Mucosa of descending colon (tissue), 3 donors: ENCODE results near the gene TIMP3. TPM values are rescaled to one million over a fixed set of nuclear protein-coding genes. Genes with fewer than 3 reads are reported as not detected.
"Not testable (repeated sequence)": the region's sequence is repeated elsewhere in the genome, so short reads cannot be mapped to it uniquely, and the experiment has no call there.

Experiments
- ATAC-seq: fragments of 200-7000 bp; cut with Tn5 transposase; one replicate; pipeline ENCODE4 v1.9.1; 2020; ENCODE audit warnings: mild to moderate bottlenecking, moderate library complexity
- DNase-seq, 3 donors: peaks; one replicate each; pipeline ENCODE4 v3.0.0-alpha.2; 2020
- H3K36me3 ChIP-seq: fragments of 200-600 bp; one replicate; pipeline ENCODE4 v1.8.0; 2021; ENCODE audit warnings: low read depth, mild to moderate bottlenecking
- H3K4me1 ChIP-seq: fragments of 200-600 bp; one replicate; pipeline ENCODE4 v1.8.0; 2021; ENCODE audit warnings: low read depth, mild to moderate bottlenecking
- H3K4me3 ChIP-seq: fragments of 200-600 bp; one replicate; pipeline ENCODE4 v1.8.0; 2021; ENCODE audit warnings: mild to moderate bottlenecking
- H3K9me3 ChIP-seq: fragments of 200-600 bp; one replicate; pipeline ENCODE4 v1.8.0; 2021; ENCODE audit warnings: mild to moderate bottlenecking
- intact Hi-C, 2 donors: fragments of 100-400 bp; cut with DNase I in 1 of 2; cut with micrococcal nuclease in 1 of 2; formaldehyde crosslinking; loops; one replicate each; pipeline versions ENCODE4 v1.11.0 to v1.11.1; 2022; cut with DNase I, micrococcal nuclease
- total RNA-seq, 3 donors: library from RNA; stranded (reverse); fragmentation: NEBNext Ultra II Directional in 2 of 3; extraction: Animal tissue kit (Norgen Biotek cat#: 25700) in 2 of 3; gene quantifications; one replicate each; pipeline versions ENCODE4 v1.2.1 to v1.2.4, GENCODE V29; 2021 to 2023
- TF ChIP-seq, protein P1 (sequence below): fragments of 200-600 bp; IDR thresholded peaks from one replicate; pipeline ENCODE4 v1.8.0; 2022; ENCODE audit warnings: antibody characterized with exemption, mild to moderate bottlenecking
- donor health status: DM: no; HTN: no; CAD: no; lungs with moderate emphysema.
- donor health status: DM: no; HTN: no; CAD: no.
- donor health status: DM: no; HTN: yes; CAD: no.

TIMP3 gene
- total RNA-seq, 3 donors from 2014 or later: 14.4 to 193 (median 49.1) TPM

DNA sequence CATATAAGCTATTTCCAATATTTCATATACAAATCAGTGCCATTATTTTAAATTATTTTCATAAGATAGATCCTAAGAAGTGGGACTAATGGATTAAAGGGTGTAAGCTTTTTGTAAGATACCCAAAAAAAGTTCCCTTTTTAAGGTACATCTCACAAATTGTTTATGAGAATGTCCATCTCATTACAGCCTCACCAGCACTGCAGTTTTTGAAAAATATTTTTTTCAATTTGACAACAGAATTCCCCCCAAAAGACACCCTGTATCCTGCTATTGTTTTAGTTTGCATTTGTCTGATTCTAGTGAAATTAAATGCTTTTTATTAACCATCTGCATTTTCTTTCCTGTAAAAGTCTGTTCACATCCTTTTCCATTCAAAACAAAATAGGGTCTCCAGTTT lies 69.0 kb downstream of the TIMP3 start:
- Histone ChIP-seq H3K9me3 (no peaks in the 10 kb centered on the region), H3K4me3 (no peak overlapping the region), H3K4me1 (no peaks in the 10 kb centered on the region), H3K36me3 (no peaks in the 10 kb centered on the region)
- ATAC-seq: no peak
- TF ChIP-seq, protein P1, sequence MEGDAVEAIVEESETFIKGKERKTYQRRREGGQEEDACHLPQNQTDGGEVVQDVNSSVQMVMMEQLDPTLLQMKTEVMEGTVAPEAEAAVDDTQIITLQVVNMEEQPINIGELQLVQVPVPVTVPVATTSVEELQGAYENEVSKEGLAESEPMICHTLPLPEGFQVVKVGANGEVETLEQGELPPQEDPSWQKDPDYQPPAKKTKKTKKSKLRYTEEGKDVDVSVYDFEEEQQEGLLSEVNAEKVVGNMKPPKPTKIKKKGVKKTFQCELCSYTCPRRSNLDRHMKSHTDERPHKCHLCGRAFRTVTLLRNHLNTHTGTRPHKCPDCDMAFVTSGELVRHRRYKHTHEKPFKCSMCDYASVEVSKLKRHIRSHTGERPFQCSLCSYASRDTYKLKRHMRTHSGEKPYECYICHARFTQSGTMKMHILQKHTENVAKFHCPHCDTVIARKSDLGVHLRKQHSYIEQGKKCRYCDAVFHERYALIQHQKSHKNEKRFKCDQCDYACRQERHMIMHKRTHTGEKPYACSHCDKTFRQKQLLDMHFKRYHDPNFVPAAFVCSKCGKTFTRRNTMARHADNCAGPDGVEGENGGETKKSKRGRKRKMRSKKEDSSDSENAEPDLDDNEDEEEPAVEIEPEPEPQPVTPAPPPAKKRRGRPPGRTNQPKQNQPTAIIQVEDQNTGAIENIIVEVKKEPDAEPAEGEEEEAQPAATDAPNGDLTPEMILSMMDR: no peak
- DNase-seq: no peak
- intact Hi-C loops: no loop called here

DNA sequence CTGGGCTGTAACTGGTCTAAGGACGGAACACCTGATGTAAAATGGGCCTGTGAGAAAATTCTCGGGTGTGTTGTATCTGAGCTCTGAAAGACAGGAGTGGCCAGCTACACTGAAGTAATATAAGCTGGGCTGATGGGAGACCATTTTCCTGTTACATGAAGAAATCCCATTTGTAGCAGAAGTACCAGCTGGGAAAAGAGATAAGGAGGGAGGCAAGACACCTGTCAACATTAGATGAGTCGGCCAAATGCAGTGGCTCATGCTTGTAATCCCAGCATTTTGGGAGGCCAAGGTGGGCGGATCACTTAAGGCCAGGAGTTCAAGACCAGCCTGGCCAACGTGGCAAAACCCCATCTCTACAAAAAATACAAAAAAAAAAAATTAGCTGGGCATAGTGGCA lies 72.1 kb downstream of the TIMP3 start:
- H3K9me3 ChIP-seq, H3K4me1 ChIP-seq, intact Hi-C loops, ATAC-seq, H3K4me3 ChIP-seq, H3K36me3 ChIP-seq, DNase-seq: not testable (repeated sequence)

DNA sequence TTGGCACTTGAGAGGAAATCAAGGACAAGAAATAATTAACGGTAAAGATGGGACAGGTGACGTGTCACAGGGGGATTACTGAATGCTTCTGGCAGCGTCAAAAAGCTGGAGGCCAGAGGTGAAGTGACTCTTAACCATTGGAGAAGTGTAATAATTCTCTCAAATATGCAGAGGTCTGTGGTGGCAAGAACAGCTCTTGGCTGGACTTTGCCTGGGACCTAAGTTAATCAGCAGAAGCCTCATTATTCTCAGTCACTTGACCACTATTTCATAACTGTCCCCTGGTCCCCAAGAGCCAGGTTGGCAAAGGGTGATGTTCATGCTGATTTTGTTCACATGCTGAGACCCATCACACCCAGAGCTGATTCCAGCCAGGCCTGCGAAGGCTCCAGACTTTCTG lies 72.9 kb downstream of the TIMP3 start:
- no peaks in the 10 kb centered on the region for H3K4me1 ChIP-seq
- no peak for ATAC-seq
- TF ChIP-seq, protein P1: no peak
- intact Hi-C loops: no loop called here
- no peaks in the 10 kb centered on the region for H3K9me3 ChIP-seq
- H3K36me3 ChIP-seq: no peaks in the 10 kb centered on the region
- DNase-seq: no peak
- no peak overlapping the region for H3K4me3 ChIP-seq

DNA sequence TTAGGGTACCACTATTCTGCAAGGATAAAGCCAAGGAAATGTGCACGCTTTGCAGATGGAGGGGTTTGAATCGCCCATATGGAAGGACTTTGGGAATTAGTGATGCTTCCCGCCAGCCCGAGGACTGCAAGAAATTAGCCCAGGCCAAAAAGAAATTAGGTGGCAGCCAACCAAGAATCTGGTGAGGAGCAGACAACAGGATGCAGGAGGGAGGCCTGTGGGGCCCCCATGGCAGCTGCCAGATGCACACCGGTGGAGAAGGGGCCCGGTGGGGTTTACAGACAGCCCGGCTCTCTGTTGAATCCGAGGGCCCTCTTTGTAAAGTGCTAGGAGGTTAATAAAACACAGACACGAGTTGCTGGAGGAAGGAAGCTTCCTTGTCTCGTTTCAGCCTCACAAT lies 73.5 kb downstream of the TIMP3 start:
- ATAC-seq (no peak), DNase-seq (no peak)
- Histone ChIP-seq H3K4me1 (no peaks in the 10 kb centered on the region), H3K9me3 (no peaks in the 10 kb centered on the region), H3K4me3 (no peak overlapping the region), H3K36me3 (no peaks in the 10 kb centered on the region)
- intact Hi-C loops: no loop called here
- TF ChIP-seq, protein P1: no peak

DNA sequence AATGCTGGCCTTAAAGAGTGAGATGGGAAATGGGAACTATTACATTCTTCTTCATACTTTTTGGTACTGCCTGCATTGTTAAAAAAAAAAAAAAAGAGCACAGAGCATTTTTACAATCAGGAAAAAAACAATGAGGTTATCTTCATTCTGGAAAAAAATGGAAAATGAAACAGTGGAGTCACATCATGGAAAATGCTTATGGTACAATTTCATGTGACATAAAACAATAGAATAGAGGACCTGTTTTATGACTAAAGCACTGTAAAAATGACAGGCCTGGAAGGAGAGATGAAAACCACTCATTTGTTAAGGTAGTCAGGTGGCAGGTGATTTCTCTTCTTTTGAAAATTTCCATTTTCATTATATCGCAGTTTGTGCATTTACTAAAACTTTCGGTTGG lies 75.0 kb downstream of the TIMP3 start:
- Histone ChIP-seq H3K4me3 (no peak overlapping the region), H3K4me1 (no peaks in the 10 kb centered on the region), H3K9me3 (no peaks in the 10 kb centered on the region), H3K36me3 (no peaks in the 10 kb centered on the region)
- no peak for ATAC-seq
- intact Hi-C loops: no loop called here
- no peak for DNase-seq
- TF ChIP-seq, protein P1: no peak

DNA sequence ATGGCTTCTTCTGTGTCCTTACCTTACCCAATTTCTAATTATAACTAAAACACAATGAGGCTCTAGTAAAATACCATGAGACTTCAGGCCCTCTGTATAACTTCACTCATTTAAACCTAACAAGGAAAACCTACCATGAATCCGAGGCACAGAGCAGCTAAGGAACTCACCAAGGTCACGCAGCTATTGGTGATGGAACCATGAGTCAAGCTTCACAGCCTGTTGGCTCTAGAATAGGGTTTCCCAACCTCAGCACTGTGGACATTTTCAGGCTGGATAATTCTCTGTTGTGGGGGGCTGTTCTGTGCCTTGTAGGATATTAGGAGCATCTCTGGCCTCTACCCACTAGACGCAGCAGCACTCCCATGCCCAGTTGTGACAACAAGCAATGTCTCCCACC lies 75.7 kb downstream of the TIMP3 start:
- Histone ChIP-seq H3K36me3 (no peaks in the 10 kb centered on the region), H3K4me3 (no peak overlapping the region), H3K9me3 (no peaks in the 10 kb centered on the region), H3K4me1 (no peaks in the 10 kb centered on the region)
- no peak for DNase-seq
- TF ChIP-seq, protein P1: no peak
- intact Hi-C loops: no loop called here
- no peak for ATAC-seq
